HepG2 (cell line): ENCODE data around the gene TMEM220. TPM values are rescaled to one million over a fixed set of nuclear protein-coding genes. Genes with fewer than 3 reads are reported as not detected.

ENCODE experiments used
- ATAC-seq: fragments of 200-7000 bp; cut with Tn5 transposase; 3 replicates; pipeline ENCODE4 v1.9.1; 2020; ENCODE audit warnings: mild to moderate bottlenecking, moderate library complexity
- BruUV-seq: library from RNA; stranded (reverse); fragments of 400-500 nt; replicated peaks from 2 replicates; lab custom pipeline; 2021; lab: Mats Ljungman, UMichigan
- CTCF ChIA-PET: fragments of 300-600 bp; formaldehyde crosslinking; extraction: SDS; loops from one replicate; lab custom pipeline; 2021; ENCODE audit warnings: low total read pairs, inconsistent platforms, low intra/inter-chr PET ratio; lab: Yijun Ruan, JAX
- POLR2A ChIA-PET: fragments of 350-600 bp; sonication (Branson Sonifier 250); formaldehyde crosslinking; loops from one replicate; lab custom pipeline; 2020; ENCODE audit warnings: antibody characterized with exemption, inconsistent platforms; lab: Yijun Ruan, JAX
- DNase-seq: peaks from one replicate; pipeline ENCODE4 v3.0.0-alpha.2; 2015; ENCODE audit warnings: low spot score
- FAIRE-seq: peaks from 3 replicates; lab custom pipeline; 2011; peaks lifted over from hg19 to GRCh38; lab: Jason Lieb, UNC
- H2AFZ ChIP-seq: one replicate; pipeline ENCODE4 v1.6.1; 2011; ENCODE audit warnings: low read length, inconsistent platforms
- H3K27ac ChIP-seq: fragments of 300-600 bp; 3 replicates; pipeline ENCODE4 v1.8.0; 2011; ENCODE audit warnings: mixed run types, mild to moderate bottlenecking, mixed read lengths, low read length, inconsistent platforms; ENCODE audit not compliant: insufficient read depth; ENCODE audit errors: extremely low read length
- H3K27me3 ChIP-seq, 2 experiments: fragments of 200-600 bp in 1 of 2; 2 replicates in 1 of 2; 3 replicates in 1 of 2; pipeline versions ENCODE4 v1.6.0 to v1.8.0; 2011; ENCODE audit warnings: low read length in 2 of 2, mild to moderate bottlenecking in 2 of 2, moderate library complexity in 2 of 2, inconsistent platforms in 1 of 2; ENCODE audit not compliant: insufficient read depth in 2 of 2, control insufficient read depth in 1 of 2
- H3K36me3 ChIP-seq, 2 experiments: fragments of 200-600 bp in 1 of 2; replicated peaks in 1 of 2; 2 replicates in 1 of 2; 3 replicates in 1 of 2; pipeline versions ENCODE4 v1.5.1 to v1.8.0; 2011; ENCODE audit warnings: low read length in 2 of 2, inconsistent platforms in 1 of 2; ENCODE audit not compliant: insufficient read depth in 2 of 2, control insufficient read depth in 1 of 2
- H3K4me1 ChIP-seq: 2 replicates; pipeline ENCODE4 v1.5.1; 2012; ENCODE audit warnings: low read length, inconsistent platforms; ENCODE audit not compliant: insufficient read depth
- H3K4me2 ChIP-seq: 2 replicates; pipeline ENCODE4 v1.6.0; 2011; ENCODE audit warnings: low read depth, low read length, inconsistent platforms
- H3K4me3 ChIP-seq, 3 experiments: fragments of 200-600 bp in 1 of 3; sonication (generic), shearing (Covaris generic) in 1 of 3; replicated peaks in 1 of 3; 2 replicates each; pipeline ENCODE4 v1.5.1; 2011 to 2016; ENCODE audit warnings: low read length in 3 of 3, inconsistent platforms in 2 of 3, low read depth in 2 of 3, mild to moderate bottlenecking in 2 of 3, control low read depth in 1 of 3, mixed read lengths in 1 of 3; ENCODE audit not compliant: insufficient read depth in 1 of 3
- H3K79me2 ChIP-seq: one replicate; pipeline ENCODE4 v1.6.1; 2011; ENCODE audit warnings: low read length, inconsistent platforms; ENCODE audit not compliant: insufficient read depth
- H3K9ac ChIP-seq: 2 replicates; pipeline ENCODE4 v1.6.0; 2011; ENCODE audit warnings: mild to moderate bottlenecking, low read depth, low read length, inconsistent platforms; ENCODE audit not compliant: insufficient read depth
- H3K9me3 ChIP-seq: 2 replicates; pipeline ENCODE4 v1.5.1; 2012; ENCODE audit warnings: mild to moderate bottlenecking, low read length
- H4K20me1 ChIP-seq: 2 replicates; pipeline ENCODE4 v1.6.0; 2011; ENCODE audit warnings: inconsistent platforms, mild to moderate bottlenecking, low read length, moderate library complexity; ENCODE audit not compliant: insufficient read depth
- KLF11 ChIP-seq: IDR thresholded peaks from 2 replicates; pipeline ENCODE4 v1.6.1; 2016; ENCODE audit warnings: missing compliant biosample characterization
- PHF5A ChIP-seq: IDR thresholded peaks from one replicate; pipeline ENCODE4 v1.6.1; 2018; ENCODE audit warnings: low read depth, missing genetic modification reagents; ENCODE audit not compliant: unreplicated experiment
- TMF1 ChIP-seq: sonication (generic); formaldehyde crosslinking; IDR thresholded peaks from 2 replicates; pipeline ENCODE4 v1.8.1; 2022; ENCODE audit warnings: low read depth, missing genetic modification reagents
- WGBS: methylation state at CpG from one replicate; pipeline ENCODE4 v1.1.6; 2017; ENCODE audit warnings: low lambda C conversion rate; 5-methylcytosine and 5-hydroxymethylcytosine counted together
- in situ Hi-C: cut with HindIII; loops from 2 replicates; pipeline ENCODE4 v1.10.0; 2017; ENCODE audit warnings: low pct_unique_long_range_greater_than_20kb; ENCODE audit not compliant: extremely low pct_ligation_motif_present
- intact Hi-C: fragments of 100-400 bp; cut with micrococcal nuclease; formaldehyde crosslinking; loops from one replicate; pipeline ENCODE4 v1.10.0; 2022; ENCODE audit not compliant: unreplicated experiment
- polyA plus RNA-seq, 8 experiments: library from polyadenylated mRNA; depleted of rRNA in 3 of 8; stranded (reverse) in 7 of 8; unstranded in 1 of 8; fragments of >200 nt; fragmentation: Illumina TruSeq in 4 of 8; extraction: Trizol in 4 of 8; gene quantifications; 2 replicates each; pipeline versions ENCODE4 v1.2.1 to v1.2.3, GENCODE V29; 2011 to 2016; ENCODE audit warnings: low read depth in 4 of 8, missing spikeins in 1 of 8, mixed read lengths in 1 of 8; ENCODE audit not compliant: insufficient read depth in 1 of 8
- total RNA-seq, 5 experiments: library from RNA; depleted of rRNA; stranded (reverse); fragments of >200 nt; fragmentation: Illumina TruSeq; extraction: Trizol; gene quantifications; 2 replicates each; pipeline ENCODE4 v1.2.3, GENCODE V29; 2016; ENCODE audit warnings: low read depth in 1 of 5
- TF ChIP-seq, protein P1 (sequence below), 2 experiments: IDR thresholded peaks; 2 replicates each; pipeline ENCODE4 v1.6.1; 2011 to 2012; ENCODE audit warnings: low read length in 2 of 2, borderline replicate concordance in 1 of 2, low read depth in 1 of 2, mild to moderate bottlenecking in 1 of 2, moderate library complexity in 1 of 2

The TMEM220 gene
- total and polyA plus RNA-seq, 2 of the 13 experiments (the other 11 are each of a cell fraction or from before 2014, with no cell fraction given) = 1.3 to 2.2 TPM

DNA sequence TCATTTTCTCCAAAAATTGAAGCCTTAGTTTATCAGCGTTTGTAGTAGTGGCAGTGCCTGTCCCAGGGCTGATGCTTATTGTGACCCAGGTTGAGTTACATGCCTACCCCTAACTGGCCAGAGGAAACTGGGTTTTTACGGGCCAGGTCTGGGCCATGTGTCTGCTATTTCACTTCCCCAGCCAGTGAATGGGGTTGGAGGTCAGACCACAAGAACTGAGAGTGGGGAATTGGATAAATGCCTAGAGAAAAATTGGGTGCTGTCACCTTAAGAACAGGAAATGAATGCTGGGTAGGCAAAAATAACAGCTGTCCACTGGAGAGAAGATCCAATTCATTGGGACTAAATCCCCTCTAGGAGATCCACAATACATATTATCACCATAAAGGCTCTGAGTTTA, 27.2 kb downstream of the TMEM220 start:
- Histone ChIP-seq H4K20me1 (no peaks in the 10 kb centered on the region), H3K4me1 (peaks cover 5% of the 10 kb centered on the region; the same call in 1 of the 2 replicates), H3K4me2 (no peak overlapping the region), H3K79me2 (peaks cover 4% of the 10 kb centered on the region), H3K9me3 (no peaks in the 10 kb centered on the region), H2AFZ (no peak overlapping the region), H3K27ac (no peak overlapping the region), H3K4me3 (no peak overlapping the region), H3K36me3 (peaks cover 1 to 16% of the 10 kb centered on the region in 2 experiments; a peak in 3 of 5 replicates), H3K27me3 (no peaks in the 10 kb centered on the region), H3K9ac (no peak overlapping the region)
- in situ Hi-C loops (no loop called here), intact Hi-C loops (no loop called here)
- POLR2A ChIA-PET = no interaction called here
- DNase-seq = no peak
- no TSS peak for BruUV-seq
- WGBS = 89% methylated on average over 2 of the region's 2 CpGs
- TF ChIP-seq TMF1 (CRISPR knock-in tag) (no peak), KLF11 (CRISPR knock-in tag) (no peak), PHF5A (CRISPR knock-in tag) (no peak)
- TF ChIP-seq, protein P1, sequence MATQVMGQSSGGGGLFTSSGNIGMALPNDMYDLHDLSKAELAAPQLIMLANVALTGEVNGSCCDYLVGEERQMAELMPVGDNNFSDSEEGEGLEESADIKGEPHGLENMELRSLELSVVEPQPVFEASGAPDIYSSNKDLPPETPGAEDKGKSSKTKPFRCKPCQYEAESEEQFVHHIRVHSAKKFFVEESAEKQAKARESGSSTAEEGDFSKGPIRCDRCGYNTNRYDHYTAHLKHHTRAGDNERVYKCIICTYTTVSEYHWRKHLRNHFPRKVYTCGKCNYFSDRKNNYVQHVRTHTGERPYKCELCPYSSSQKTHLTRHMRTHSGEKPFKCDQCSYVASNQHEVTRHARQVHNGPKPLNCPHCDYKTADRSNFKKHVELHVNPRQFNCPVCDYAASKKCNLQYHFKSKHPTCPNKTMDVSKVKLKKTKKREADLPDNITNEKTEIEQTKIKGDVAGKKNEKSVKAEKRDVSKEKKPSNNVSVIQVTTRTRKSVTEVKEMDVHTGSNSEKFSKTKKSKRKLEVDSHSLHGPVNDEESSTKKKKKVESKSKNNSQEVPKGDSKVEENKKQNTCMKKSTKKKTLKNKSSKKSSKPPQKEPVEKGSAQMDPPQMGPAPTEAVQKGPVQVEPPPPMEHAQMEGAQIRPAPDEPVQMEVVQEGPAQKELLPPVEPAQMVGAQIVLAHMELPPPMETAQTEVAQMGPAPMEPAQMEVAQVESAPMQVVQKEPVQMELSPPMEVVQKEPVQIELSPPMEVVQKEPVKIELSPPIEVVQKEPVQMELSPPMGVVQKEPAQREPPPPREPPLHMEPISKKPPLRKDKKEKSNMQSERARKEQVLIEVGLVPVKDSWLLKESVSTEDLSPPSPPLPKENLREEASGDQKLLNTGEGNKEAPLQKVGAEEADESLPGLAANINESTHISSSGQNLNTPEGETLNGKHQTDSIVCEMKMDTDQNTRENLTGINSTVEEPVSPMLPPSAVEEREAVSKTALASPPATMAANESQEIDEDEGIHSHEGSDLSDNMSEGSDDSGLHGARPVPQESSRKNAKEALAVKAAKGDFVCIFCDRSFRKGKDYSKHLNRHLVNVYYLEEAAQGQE (IDR thresholded peaks at IDR 0.05; ENCODE audit: borderline replicate concordance in 1 of 2, low read depth in 1 of 2, low read length in 2 of 2) = no peak
- FAIRE-seq = no peak
- no peak for ATAC-seq
- CTCF ChIA-PET = no interaction called here
